ENCODE measurements around the gene PLEKHA7. TPM values are rescaled to one million over a fixed set of nuclear protein-coding genes. Genes with fewer than 3 reads are reported as not detected.

Gene PLEKHA7
- polyA plus RNA-seq, 1 of the 3 experiments (the other 2 are of a cell fraction), result 0.12 TPM

DNA sequence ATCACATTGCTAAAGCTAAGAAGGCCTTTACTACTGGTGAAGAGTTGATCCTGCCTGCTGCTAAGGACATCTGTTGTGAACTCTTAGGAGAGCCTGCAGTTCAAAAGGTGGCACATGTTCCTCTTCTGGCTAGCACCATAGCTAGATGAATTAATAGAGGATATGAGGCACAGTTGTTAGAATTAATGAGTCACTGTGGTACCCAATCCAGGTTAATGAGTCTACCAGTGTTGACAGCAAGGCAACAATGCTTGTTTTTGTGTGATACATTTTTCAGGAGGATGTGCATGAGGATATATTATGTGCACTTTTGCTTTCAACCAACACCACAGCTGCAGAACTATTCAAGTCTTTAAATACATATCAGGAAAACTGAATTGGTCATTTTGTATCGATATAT, 263.8 kb downstream of the PLEKHA7 start:
- POLR2A ChIA-PET, result interaction anchor here (0.8 kb wide), 1 partner anchor 12 kb away, joined by 4 read pairs; the partner anchor contains the start of gene C11orf58
- CTCF ChIA-PET, result interaction anchor here (1.4 kb wide), 1 partner anchor 11 kb away, joined by 4 read pairs; no protein-coding TSS in a partner anchor
- Histone ChIP-seq H3K4me2 (no peak overlapping the region), H3K27ac (ENCODE audit: low read depth in 2 of 2, low read length in 1 of 2) (no peak overlapping the region), H3K4me3 (ENCODE audit: low read depth in 2 of 2, low read length in 1 of 2) (no peak overlapping the region), H3K9me2 (no peaks in the 10 kb centered on the region), H3K79me2 (ENCODE audit: insufficient read depth) (peaks cover 44% of the 10 kb centered on the region), H3K4me1 (ENCODE audit: control insufficient read depth in 1 of 2, insufficient read depth in 2 of 2, low read depth in 1 of 2, low read length in 1 of 2) (no peaks in the 10 kb centered on the region), H3K27me3 (ENCODE audit: insufficient read depth) (no peaks in the 10 kb centered on the region), H3K9me3 (no peaks in the 10 kb centered on the region), H3F3A (replicated peaks; ENCODE audit: insufficient read depth) (peaks cover 10% of the 10 kb centered on the region), H3K9ac (no peak overlapping the region), H4K20me1 (ENCODE audit: insufficient read depth) (peaks cover 24% of the 10 kb centered on the region), H2AFZ (ENCODE audit: low read depth) (no peak overlapping the region), H3K36me3 (replicated peaks in 1 of 2; ENCODE audit: control insufficient read depth in 1 of 2, insufficient read depth in 2 of 2, low read length in 1 of 2) (peaks cover 84 to 95% of the 10 kb centered on the region in 2 experiments)
- 100% methylated on average over 1 of the region's 1 CpG for WGBS (ENCODE audit: low lambda C conversion rate)
- no peak for DNase-seq
- TF ChIP-seq TAF1 (IDR thresholded peaks at IDR 0.05; ENCODE audit: borderline replicate concordance, low read depth, low read length) (no peak), RFX5 (IDR thresholded peaks at IDR 0.05; ENCODE audit: low read length) (no peak), NRF1 (IDR thresholded peaks at IDR 0.05; ENCODE audit: low read depth, low read length) (no peak)
- TF ChIP-seq, protein P1, sequence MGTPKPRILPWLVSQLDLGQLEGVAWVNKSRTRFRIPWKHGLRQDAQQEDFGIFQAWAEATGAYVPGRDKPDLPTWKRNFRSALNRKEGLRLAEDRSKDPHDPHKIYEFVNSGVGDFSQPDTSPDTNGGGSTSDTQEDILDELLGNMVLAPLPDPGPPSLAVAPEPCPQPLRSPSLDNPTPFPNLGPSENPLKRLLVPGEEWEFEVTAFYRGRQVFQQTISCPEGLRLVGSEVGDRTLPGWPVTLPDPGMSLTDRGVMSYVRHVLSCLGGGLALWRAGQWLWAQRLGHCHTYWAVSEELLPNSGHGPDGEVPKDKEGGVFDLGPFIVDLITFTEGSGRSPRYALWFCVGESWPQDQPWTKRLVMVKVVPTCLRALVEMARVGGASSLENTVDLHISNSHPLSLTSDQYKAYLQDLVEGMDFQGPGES (IDR thresholded peaks at IDR 0.05; ENCODE audit: low read depth, low read length), result no peak
- TF ChIP-seq, protein P2, sequence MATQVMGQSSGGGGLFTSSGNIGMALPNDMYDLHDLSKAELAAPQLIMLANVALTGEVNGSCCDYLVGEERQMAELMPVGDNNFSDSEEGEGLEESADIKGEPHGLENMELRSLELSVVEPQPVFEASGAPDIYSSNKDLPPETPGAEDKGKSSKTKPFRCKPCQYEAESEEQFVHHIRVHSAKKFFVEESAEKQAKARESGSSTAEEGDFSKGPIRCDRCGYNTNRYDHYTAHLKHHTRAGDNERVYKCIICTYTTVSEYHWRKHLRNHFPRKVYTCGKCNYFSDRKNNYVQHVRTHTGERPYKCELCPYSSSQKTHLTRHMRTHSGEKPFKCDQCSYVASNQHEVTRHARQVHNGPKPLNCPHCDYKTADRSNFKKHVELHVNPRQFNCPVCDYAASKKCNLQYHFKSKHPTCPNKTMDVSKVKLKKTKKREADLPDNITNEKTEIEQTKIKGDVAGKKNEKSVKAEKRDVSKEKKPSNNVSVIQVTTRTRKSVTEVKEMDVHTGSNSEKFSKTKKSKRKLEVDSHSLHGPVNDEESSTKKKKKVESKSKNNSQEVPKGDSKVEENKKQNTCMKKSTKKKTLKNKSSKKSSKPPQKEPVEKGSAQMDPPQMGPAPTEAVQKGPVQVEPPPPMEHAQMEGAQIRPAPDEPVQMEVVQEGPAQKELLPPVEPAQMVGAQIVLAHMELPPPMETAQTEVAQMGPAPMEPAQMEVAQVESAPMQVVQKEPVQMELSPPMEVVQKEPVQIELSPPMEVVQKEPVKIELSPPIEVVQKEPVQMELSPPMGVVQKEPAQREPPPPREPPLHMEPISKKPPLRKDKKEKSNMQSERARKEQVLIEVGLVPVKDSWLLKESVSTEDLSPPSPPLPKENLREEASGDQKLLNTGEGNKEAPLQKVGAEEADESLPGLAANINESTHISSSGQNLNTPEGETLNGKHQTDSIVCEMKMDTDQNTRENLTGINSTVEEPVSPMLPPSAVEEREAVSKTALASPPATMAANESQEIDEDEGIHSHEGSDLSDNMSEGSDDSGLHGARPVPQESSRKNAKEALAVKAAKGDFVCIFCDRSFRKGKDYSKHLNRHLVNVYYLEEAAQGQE (IDR thresholded peaks at IDR 0.05; ENCODE audit: low read depth, low read length), result no peak

DNA sequence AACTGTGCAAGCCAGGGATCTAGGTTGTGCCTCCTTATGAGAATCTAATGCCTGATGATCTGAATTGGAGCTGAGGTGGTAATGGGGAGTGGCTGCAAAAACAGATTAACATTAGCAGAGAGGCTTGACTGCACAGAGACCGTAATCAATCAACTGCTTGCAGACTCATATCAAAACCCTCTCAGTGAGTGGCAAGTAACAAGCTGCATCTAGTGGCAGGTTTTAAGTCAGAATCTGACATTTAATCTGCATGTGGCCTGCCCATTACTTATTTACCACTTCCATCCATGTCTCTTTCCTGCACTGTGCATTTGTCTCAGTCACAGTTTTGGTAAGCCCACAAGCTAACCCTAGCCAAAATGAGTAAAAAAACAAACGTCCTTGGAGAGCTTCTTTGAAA, 264.5 kb downstream of the PLEKHA7 start:
- ChIA-PET POLR2A (interaction anchor here (1.3 kb wide), 1 partner anchor 10 kb away, joined by 4 read pairs; no protein-coding TSS in a partner anchor), CTCF (interaction anchor here (1.4 kb wide), 1 partner anchor 10 kb away, joined by 4 read pairs; no protein-coding TSS in a partner anchor)
- H2AFZ ChIP-seq (ENCODE audit: low read depth), result no peak overlapping the region
- TF ChIP-seq FOXJ3 (CRISPR knock-in tag; IDR thresholded peaks at IDR 0.05), result no peak
- no peak for TF ChIP-seq FOSL2 (IDR thresholded peaks at IDR 0.05; ENCODE audit: borderline replicate concordance, low read depth)
- no peak for TF ChIP-seq JUND (IDR thresholded peaks at IDR 0.05)
- TF ChIP-seq RCOR1 (IDR thresholded peaks at IDR 0.05; ENCODE audit: low read length), result no peak
- TF ChIP-seq, protein P3, sequence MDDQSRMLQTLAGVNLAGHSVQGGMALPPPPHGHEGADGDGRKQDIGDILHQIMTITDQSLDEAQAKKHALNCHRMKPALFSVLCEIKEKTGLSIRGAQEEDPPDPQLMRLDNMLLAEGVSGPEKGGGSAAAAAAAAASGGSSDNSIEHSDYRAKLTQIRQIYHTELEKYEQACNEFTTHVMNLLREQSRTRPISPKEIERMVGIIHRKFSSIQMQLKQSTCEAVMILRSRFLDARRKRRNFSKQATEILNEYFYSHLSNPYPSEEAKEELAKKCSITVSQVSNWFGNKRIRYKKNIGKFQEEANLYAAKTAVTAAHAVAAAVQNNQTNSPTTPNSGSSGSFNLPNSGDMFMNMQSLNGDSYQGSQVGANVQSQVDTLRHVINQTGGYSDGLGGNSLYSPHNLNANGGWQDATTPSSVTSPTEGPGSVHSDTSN (IDR thresholded peaks at IDR 0.05), result no peak
- TF ChIP-seq TAF1 (IDR thresholded peaks at IDR 0.05; ENCODE audit: borderline replicate concordance, low read depth, low read length), result no peak
- TF ChIP-seq RXRA (IDR thresholded peaks at IDR 0.05; ENCODE audit: borderline replicate concordance, low read depth), result no peak
- TF ChIP-seq SIN3A (IDR thresholded peaks at IDR 0.05; ENCODE audit: borderline replicate concordance, low read depth, low read length), result no peak
- no peak for TF ChIP-seq ELF1 (IDR thresholded peaks at IDR 0.05)
- no peak for TF ChIP-seq TEAD4 (IDR thresholded peaks at IDR 0.05; ENCODE audit: borderline replicate concordance, insufficient read depth)
- TF ChIP-seq EZH2phosphoT487 (IDR thresholded peaks at IDR 0.05; ENCODE audit: borderline replicate concordance, low read depth), result no peak
- TF ChIP-seq SMC3 (IDR thresholded peaks at IDR 0.05; ENCODE audit: low read depth, low read length), result no peak
- no peak for TF ChIP-seq RAD21 (IDR thresholded peaks at IDR 0.05; ENCODE audit: low read length)
- TF ChIP-seq, protein P2 (IDR thresholded peaks at IDR 0.05; ENCODE audit: low read depth, low read length), result no peak
- TF ChIP-seq GABPA (IDR thresholded peaks at IDR 0.05; ENCODE audit: low read depth), result no peak
- no peak for TF ChIP-seq TCF12 (IDR thresholded peaks at IDR 0.05)

More for the DNA sequence above, 264.5 kb downstream of the PLEKHA7 start:
- 88% methylated on average over 2 of the region's 2 CpGs for WGBS (ENCODE audit: low lambda C conversion rate)
- no peaks in the 10 kb centered on the region for H3K9me2 ChIP-seq
- H4K20me1 ChIP-seq (ENCODE audit: insufficient read depth), result peaks cover 31% of the 10 kb centered on the region
- no peak for DNase-seq
- H3K79me2 ChIP-seq (ENCODE audit: insufficient read depth), result peaks cover 51% of the 10 kb centered on the region
- no peak overlapping the region for H3K4me2 ChIP-seq
- H3K27me3 ChIP-seq (ENCODE audit: insufficient read depth), result no peaks in the 10 kb centered on the region
- no peaks in the 10 kb centered on the region; a peak in 1 of 4 replicates for H3K4me1 ChIP-seq (ENCODE audit: control insufficient read depth in 1 of 2, insufficient read depth in 2 of 2, low read depth in 1 of 2, low read length in 1 of 2)
- no peak overlapping the region for H3K4me3 ChIP-seq (ENCODE audit: low read depth in 2 of 2, low read length in 1 of 2)
- H3K36me3 ChIP-seq (replicated peaks in 1 of 2; ENCODE audit: control insufficient read depth in 1 of 2, insufficient read depth in 2 of 2, low read length in 1 of 2), result peaks cover 86 to 95% of the 10 kb centered on the region in 2 experiments
- H3F3A ChIP-seq (replicated peaks; ENCODE audit: insufficient read depth), result peaks cover 8% of the 10 kb centered on the region
- no peak overlapping the region for H3K9ac ChIP-seq
- H3K9me3 ChIP-seq, result no peaks in the 10 kb centered on the region
- H3K27ac ChIP-seq (ENCODE audit: low read depth in 2 of 2, low read length in 1 of 2), result no peak overlapping the region
